ENCODE data around the gene DROSHA. TPM values are rescaled to one million over a fixed set of nuclear protein-coding genes. Genes with fewer than 3 reads are reported as not detected.

DROSHA gene
- total RNA-seq, 1 experiment from 2014 or later = 106 TPM

DNA sequence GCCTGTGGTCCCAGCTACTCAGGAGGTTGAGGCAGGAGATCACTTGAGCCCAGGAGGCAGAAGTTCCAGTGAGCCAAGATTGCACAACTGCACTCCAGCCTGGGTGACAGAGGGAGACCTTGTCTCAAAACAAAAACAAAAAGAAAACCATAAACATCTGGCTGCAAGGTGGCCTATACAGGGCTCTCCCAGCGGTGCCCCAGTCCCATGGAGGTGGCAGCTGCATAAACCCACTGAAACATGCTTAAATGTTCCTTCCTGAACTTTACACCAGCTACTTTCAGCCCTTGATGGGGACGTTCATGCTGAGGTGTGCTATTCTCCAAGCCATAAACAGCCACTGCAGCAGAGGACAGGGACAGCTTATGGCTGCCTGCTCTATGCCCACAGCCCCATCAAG, 35.6 kb downstream of the DROSHA start:
- no peak for DNase-seq
- no peak overlapping the region for H3K14ac ChIP-seq (ENCODE audit: insufficient read depth, low read length)
- TF ChIP-seq, protein P1, sequence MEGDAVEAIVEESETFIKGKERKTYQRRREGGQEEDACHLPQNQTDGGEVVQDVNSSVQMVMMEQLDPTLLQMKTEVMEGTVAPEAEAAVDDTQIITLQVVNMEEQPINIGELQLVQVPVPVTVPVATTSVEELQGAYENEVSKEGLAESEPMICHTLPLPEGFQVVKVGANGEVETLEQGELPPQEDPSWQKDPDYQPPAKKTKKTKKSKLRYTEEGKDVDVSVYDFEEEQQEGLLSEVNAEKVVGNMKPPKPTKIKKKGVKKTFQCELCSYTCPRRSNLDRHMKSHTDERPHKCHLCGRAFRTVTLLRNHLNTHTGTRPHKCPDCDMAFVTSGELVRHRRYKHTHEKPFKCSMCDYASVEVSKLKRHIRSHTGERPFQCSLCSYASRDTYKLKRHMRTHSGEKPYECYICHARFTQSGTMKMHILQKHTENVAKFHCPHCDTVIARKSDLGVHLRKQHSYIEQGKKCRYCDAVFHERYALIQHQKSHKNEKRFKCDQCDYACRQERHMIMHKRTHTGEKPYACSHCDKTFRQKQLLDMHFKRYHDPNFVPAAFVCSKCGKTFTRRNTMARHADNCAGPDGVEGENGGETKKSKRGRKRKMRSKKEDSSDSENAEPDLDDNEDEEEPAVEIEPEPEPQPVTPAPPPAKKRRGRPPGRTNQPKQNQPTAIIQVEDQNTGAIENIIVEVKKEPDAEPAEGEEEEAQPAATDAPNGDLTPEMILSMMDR (conservative IDR thresholded peaks at IDR 0.05) = no peak
- Mint-ChIP-seq H3K36me3 (ENCODE audit: insufficient read depth in 1 of 3, low read depth in 3 of 3) (peaks cover 17 to 90% (median 72%) of the 10 kb centered on the region in 3 experiments; a peak in 6 of 7 replicates), H3K4me3 (no peak overlapping the region), H3K27ac (peak overlapping the region in 1 of 3 experiments; percentile 27; a peak in 2 of 7 replicates), H3K4me1 (peaks cover 6 to 11% of the 10 kb centered on the region in 2 experiments), H3K27me3 (ENCODE audit: low read depth) (no peaks in the 10 kb centered on the region), H3K9me3 (no peaks in the 10 kb centered on the region)
- H3K4me2 ChIP-seq (ENCODE audit: insufficient read depth, insufficient read length, low read length) = no peak overlapping the region
- no peaks in the 10 kb centered on the region; the same call in 1 of the 2 replicates for H3K27me3 ChIP-seq (ENCODE audit: insufficient read depth, low read length)
- no peak overlapping the region for H2AFZ ChIP-seq (ENCODE audit: low read length)
- no peak overlapping the region for H3K4ac ChIP-seq (ENCODE audit: low read depth, low read length)
- no peak overlapping the region for H2BK20ac ChIP-seq (ENCODE audit: low read depth, low read length, poor library complexity, severe bottlenecking)
- no peak overlapping the region for H4K91ac ChIP-seq (ENCODE audit: insufficient read length, low read depth, low read length)
- no peak overlapping the region for H2BK12ac ChIP-seq (ENCODE audit: insufficient read length, low read depth, low read length)
- H4K5ac ChIP-seq (ENCODE audit: insufficient read length, low read depth, low read length) = no peak overlapping the region
- H3K4me1 ChIP-seq (ENCODE audit: insufficient read depth, low read length) = peaks cover 11% of the 10 kb centered on the region
- H3K56ac ChIP-seq (ENCODE audit: insufficient read length, low read depth, low read length) = no peak overlapping the region
- no peak overlapping the region for H2BK15ac ChIP-seq (ENCODE audit: low read depth, low read length)
- no peaks in the 10 kb centered on the region for H3K9me3 ChIP-seq (ENCODE audit: control insufficient read depth, low read depth, low read length)
- no peak overlapping the region for H2BK5ac ChIP-seq (ENCODE audit: insufficient read length, low read length)
- no peaks in the 10 kb centered on the region for H4K20me1 ChIP-seq (ENCODE audit: control insufficient read depth, insufficient read depth, insufficient read length)
- no peak overlapping the region for H2AK5ac ChIP-seq (ENCODE audit: insufficient read length, low read length)
- H3K23me2 ChIP-seq (ENCODE audit: insufficient read length, low read depth, low read length, poor library complexity, severe bottlenecking) = no peaks in the 10 kb centered on the region
- H3K79me2 ChIP-seq (ENCODE audit: insufficient read depth, low read length) = no peaks in the 10 kb centered on the region
- H2BK120ac ChIP-seq (ENCODE audit: low read depth, low read length, poor library complexity, severe bottlenecking) = no peak overlapping the region
- no peak overlapping the region for H3K9ac ChIP-seq (ENCODE audit: extremely low read depth, insufficient read length, low read length)
- H4K8ac ChIP-seq (replicated peaks; ENCODE audit: insufficient read length, low read depth, low read length) = no peak overlapping the region
- H3K79me1 ChIP-seq (ENCODE audit: insufficient read depth, low read depth, low read length, poor library complexity, severe bottlenecking) = no peaks in the 10 kb centered on the region
- no peak overlapping the region for H3K23ac ChIP-seq (ENCODE audit: insufficient read length, low read depth, low read length)
- H3K18ac ChIP-seq (ENCODE audit: insufficient read length, low read depth, low read length) = no peak overlapping the region
- H3T11ph ChIP-seq (ENCODE audit: low read length) = no peak overlapping the region
- WGBS (ENCODE audit: extremely low coverage, insufficient read length, low lambda C conversion rate) = no CpG with 5 or more reads among the region's 2 CpGs
- H3K27ac ChIP-seq (ENCODE audit: insufficient read length, low read depth, low read length) = no peak overlapping the region

All from H9 (cell line).